ENCODE measurements around the gene TRIM26.

GRCh38 chr6:30185846-30186484 lies 27.2 kb downstream of the TRIM26 start:
- no peak for TF ChIP-seq CTCF (IDR thresholded peaks at IDR 0.05 in 4 of 5, conservative IDR thresholded peaks at IDR 0.05 in 1 of 5)
- TF ChIP-seq POLR2A (IDR thresholded peaks at IDR 0.05) = no peak

All from gastrocnemius medialis (tissue), 4 donors.